ENCODE results near the gene NLRC5. TPM values are rescaled to one million over a fixed set of nuclear protein-coding genes. Genes with fewer than 3 reads are reported as not detected.

Gene NLRC5
- total and polyA plus RNA-seq, 2 donors (not counting 3 experiments of a cell fraction or from before 2014, with no cell fraction given): 7.4 to 26.3 TPM

DNA sequence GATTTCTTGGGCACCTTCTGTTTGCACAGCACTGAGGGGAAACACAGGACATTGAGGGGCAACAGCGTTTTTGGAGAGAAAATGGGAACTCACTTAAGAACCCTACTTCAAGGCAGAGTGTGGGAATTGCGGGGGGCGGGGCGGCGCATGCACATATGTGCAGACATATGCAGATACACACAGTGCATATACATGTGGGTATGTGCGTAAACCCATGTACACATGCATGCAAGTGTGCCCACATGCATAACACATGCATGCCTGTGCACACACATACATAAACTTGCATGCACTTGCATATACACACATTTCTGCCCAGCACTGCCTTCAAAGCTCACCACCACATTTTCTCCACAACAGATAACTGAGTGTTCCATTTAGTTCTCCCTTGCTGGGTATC is 32.4 kb downstream of the NLRC5 start:
- CTCF ChIA-PET: no interaction called here

More for the DNA sequence above, 32.4 kb downstream of the NLRC5 start:
- Histone ChIP-seq H3K9ac (replicated peaks; ENCODE audit: extremely low read depth, insufficient read depth, low read length) (no peak overlapping the region), H3K9me1 (replicated peaks; ENCODE audit: control insufficient read depth, extremely low read depth, insufficient read depth, low read length) (no peaks in the 10 kb centered on the region), H4K20me1 (replicated peaks; ENCODE audit: control insufficient read depth, extremely low read depth, insufficient read depth, low read length) (no peaks in the 10 kb centered on the region), H3K4me1 (ENCODE audit: control insufficient read depth, extremely low read depth, insufficient read depth, low read length) (peaks cover 7% of the 10 kb centered on the region), H2AFZ (ENCODE audit: low read depth, low read length) (no peak overlapping the region), H3K36me3 (ENCODE audit: control insufficient read depth in 2 of 2, extremely low read depth in 1 of 2, insufficient read depth in 2 of 2, low read length in 2 of 2) (no peaks in the 10 kb centered on the region), H3K9me3 (replicated peaks; ENCODE audit: control insufficient read depth, insufficient read depth, low read length) (no peaks in the 10 kb centered on the region), H3K4me3 (replicated peaks in 1 of 3; ENCODE audit: insufficient read depth in 1 of 3, low read depth in 1 of 3, low read length in 3 of 3) (no peak overlapping the region), H3K27me3 (ENCODE audit: control insufficient read depth in 2 of 2, insufficient read depth in 2 of 2, low read length in 2 of 2) (no peaks in the 10 kb centered on the region), H3K79me2 (ENCODE audit: control insufficient read depth, insufficient read depth, low read length) (no peaks in the 10 kb centered on the region), H3K27ac (ENCODE audit: insufficient read depth, low read depth, low read length) (no peak overlapping the region), H3K4me2 (ENCODE audit: insufficient read depth, low read length) (no peak overlapping the region)
- DNase-seq (ENCODE audit: low read depth, low spot score) (no peak), FAIRE-seq (no peak)
- dilution Hi-C loops (cut with MboI; ENCODE audit: extremely low pct_ligation_motif_present, low sequenced_read_pairs): no loop called here
- POLR2A ChIA-PET: no interaction called here
- no TSS peak for BruUV-seq (replicated peaks)
- intact Hi-C loops (cut with micrococcal nuclease): no loop called here
- TF ChIP-seq JUN (IDR thresholded peaks at IDR 0.05; ENCODE audit: borderline replicate concordance, insufficient read depth, insufficient read length, low read depth): no peak
- no peak for TF ChIP-seq POLR2AphosphoS5 (IDR thresholded peaks at IDR 0.05; ENCODE audit: insufficient read depth, low read depth, low read length)
- TF ChIP-seq, protein P1, sequence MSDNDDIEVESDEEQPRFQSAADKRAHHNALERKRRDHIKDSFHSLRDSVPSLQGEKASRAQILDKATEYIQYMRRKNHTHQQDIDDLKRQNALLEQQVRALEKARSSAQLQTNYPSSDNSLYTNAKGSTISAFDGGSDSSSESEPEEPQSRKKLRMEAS (IDR thresholded peaks at IDR 0.05; ENCODE audit: insufficient read depth, insufficient read length): no peak
- no peak for TF ChIP-seq EZH2 (IDR thresholded peaks at IDR 0.05; ENCODE audit: borderline replicate concordance, low read depth, low read length, severe bottlenecking)
- no peak for TF ChIP-seq MYC (IDR thresholded peaks at IDR 0.05; ENCODE audit: low read depth, low read length)
- no peak for TF ChIP-seq POLR2A (IDR thresholded peaks at IDR 0.05; ENCODE audit: low read depth, low read length)
- TF ChIP-seq, protein P2, sequence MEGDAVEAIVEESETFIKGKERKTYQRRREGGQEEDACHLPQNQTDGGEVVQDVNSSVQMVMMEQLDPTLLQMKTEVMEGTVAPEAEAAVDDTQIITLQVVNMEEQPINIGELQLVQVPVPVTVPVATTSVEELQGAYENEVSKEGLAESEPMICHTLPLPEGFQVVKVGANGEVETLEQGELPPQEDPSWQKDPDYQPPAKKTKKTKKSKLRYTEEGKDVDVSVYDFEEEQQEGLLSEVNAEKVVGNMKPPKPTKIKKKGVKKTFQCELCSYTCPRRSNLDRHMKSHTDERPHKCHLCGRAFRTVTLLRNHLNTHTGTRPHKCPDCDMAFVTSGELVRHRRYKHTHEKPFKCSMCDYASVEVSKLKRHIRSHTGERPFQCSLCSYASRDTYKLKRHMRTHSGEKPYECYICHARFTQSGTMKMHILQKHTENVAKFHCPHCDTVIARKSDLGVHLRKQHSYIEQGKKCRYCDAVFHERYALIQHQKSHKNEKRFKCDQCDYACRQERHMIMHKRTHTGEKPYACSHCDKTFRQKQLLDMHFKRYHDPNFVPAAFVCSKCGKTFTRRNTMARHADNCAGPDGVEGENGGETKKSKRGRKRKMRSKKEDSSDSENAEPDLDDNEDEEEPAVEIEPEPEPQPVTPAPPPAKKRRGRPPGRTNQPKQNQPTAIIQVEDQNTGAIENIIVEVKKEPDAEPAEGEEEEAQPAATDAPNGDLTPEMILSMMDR (IDR thresholded peaks at IDR 0.05; ENCODE audit: extremely low read depth in 1 of 2, insufficient read depth in 1 of 2, low read depth in 1 of 2, low read length in 2 of 2): no peak

All from endothelial cell of umbilical vein (primary cell).